H1 (cell line): ENCODE data around the gene RHBG. TPM values are rescaled to one million over a fixed set of nuclear protein-coding genes. Genes with fewer than 3 reads are reported as not detected.

Experiments
- ATF3 ChIP-seq: IDR thresholded peaks from 2 replicates; pipeline ENCODE4 v1.6.1; 2011; ENCODE audit warnings: low read depth, mild to moderate bottlenecking, low read length; ENCODE audit not compliant: insufficient read depth
- CHD7 ChIP-seq: fragments of 300-600 bp; sonication (generic); IDR thresholded peaks from 2 replicates; pipeline ENCODE4 v1.7.1; 2012; ENCODE audit warnings: low read length, moderate library complexity, mild to moderate bottlenecking, inconsistent platforms; ENCODE audit not compliant: insufficient replicate concordance
- E2F6 ChIP-seq: IDR thresholded peaks from 2 replicates; pipeline ENCODE4 v1.6.1; 2012; ENCODE audit warnings: inconsistent platforms
- GTF2F1 ChIP-seq: IDR thresholded peaks from 2 replicates; pipeline ENCODE4 v1.6.1; 2012; ENCODE audit warnings: low read depth, low read length, improper control_type of control experiment, borderline replicate concordance
- SIX5 ChIP-seq: IDR thresholded peaks from 2 replicates; pipeline ENCODE4 v1.6.1; 2011; ENCODE audit warnings: mild to moderate bottlenecking, low read depth, low read length
- TBP ChIP-seq: IDR thresholded peaks from 2 replicates; pipeline ENCODE4 v1.6.1; 2011; ENCODE audit warnings: low read depth, low read length, improper control_type of control experiment
- TEAD4 ChIP-seq: IDR thresholded peaks from 2 replicates; pipeline ENCODE4 v1.6.1; 2012; ENCODE audit warnings: low read depth, low read length, inconsistent platforms, mixed read lengths
- USF2 ChIP-seq: IDR thresholded peaks from 2 replicates; pipeline ENCODE4 v1.6.1; 2011; ENCODE audit warnings: low read length, improper control_type of control experiment
- polyA plus RNA-seq, 7 experiments: library from polyadenylated mRNA; depleted of rRNA in 3 of 7; stranded (reverse) in 5 of 7; unstranded in 2 of 7; fragments of >200 nt in 5 of 7; fragments of 200-250 nt in 2 of 7; gene quantifications; 1 replicate in 5 of 7; 2 replicates in 1 of 7; 4 replicates in 1 of 7; pipeline versions ENCODE4 v1.2.1 to v1.2.3, GENCODE V29; 2011 to 2013; ENCODE audit warnings: missing spikeins in 2 of 7, mixed read lengths in 2 of 7
- total RNA-seq: library from RNA; stranded (reverse); fragmentation: NEBNext Ultra II Directional; extraction: Animal tissue kit (Norgen Biotek cat#: 25700); gene quantifications from 2 replicates; pipeline ENCODE4 v1.2.1, GENCODE V29; 2021

The RHBG gene
- total and polyA plus RNA-seq, 2 of the 8 experiments (the other 6 are each of a cell fraction or from before 2014, with no cell fraction given) = 2.6 to 2.7 TPM

GRCh38 chr1:156358641-156359040 lies 10.4 kb upstream of the RHBG start (continued):
- TF ChIP-seq CHD7 (no peak), SIX5 (no peak), USF2 (no peak), E2F6 (no peak), TEAD4 (no peak), GTF2F1 (no peak), ATF3 (no peak), TBP (no peak)
